Central memory CD4-positive, alpha-beta T cell (primary cell): ENCODE results near the gene RAB3IP.

Experiments used
- DNase-seq: peaks from one replicate; pipeline ENCODE4 v3.0.0; 2022
- total RNA-seq, 3 experiments: gene quantifications; one replicate each; lab custom pipeline; 2026; lab: John Stamatoyannopoulos, UW

Gene RAB3IP, protein sequence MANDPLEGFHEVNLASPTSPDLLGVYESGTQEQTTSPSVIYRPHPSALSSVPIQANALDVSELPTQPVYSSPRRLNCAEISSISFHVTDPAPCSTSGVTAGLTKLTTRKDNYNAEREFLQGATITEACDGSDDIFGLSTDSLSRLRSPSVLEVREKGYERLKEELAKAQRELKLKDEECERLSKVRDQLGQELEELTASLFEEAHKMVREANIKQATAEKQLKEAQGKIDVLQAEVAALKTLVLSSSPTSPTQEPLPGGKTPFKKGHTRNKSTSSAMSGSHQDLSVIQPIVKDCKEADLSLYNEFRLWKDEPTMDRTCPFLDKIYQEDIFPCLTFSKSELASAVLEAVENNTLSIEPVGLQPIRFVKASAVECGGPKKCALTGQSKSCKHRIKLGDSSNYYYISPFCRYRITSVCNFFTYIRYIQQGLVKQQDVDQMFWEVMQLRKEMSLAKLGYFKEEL
- 27.2 to 41.6 (median 37.2) reads per million in 3 experiments for total RNA-seq

DNA sequence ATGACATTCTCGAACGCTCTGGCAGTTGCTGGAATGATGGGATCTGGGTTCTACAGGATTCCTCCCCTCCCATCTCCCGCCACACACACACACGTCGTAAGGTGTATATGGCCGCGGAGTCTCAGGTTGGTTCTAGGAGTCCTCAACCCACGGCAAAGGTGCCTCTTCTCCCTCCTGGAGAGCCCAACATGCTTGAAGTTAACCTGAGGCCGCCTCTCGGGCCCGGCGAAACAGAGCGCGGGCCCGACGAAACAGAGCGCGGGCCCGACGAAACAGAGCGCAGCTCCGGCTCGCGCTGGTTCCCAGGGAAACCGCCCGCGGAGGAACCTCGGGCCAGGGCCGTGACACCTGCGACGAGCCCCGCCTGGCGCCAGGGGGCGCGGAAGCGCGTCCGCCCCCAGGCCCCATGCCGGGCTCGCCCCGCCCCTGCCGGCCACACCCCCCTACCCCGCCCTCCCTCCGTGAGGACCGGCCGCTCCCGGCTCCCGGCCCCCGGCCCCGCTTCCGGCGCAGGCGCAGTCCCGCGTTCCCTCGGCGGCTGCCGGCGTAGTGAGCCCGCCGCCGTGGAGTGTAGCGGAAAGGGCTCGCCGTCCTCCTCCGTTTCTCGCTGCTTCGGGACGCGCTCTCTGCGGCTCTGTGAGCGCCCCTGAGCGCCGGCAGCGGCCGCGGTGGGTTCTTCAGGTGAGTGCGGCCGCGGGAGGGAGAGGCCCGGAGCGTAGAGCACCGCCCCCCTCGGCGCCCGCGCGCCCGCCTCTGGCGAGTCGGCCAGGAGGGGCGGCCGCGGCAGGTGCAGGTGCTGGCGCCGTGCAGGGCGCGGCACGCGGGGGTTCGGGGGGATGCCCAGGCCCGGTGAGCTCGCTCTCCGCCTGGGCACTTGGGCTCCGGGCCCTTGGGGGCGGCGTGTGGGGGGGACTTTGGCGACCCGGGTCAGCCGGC lies at the start of gene RAB3IP:
TSS of gene RAB3IP (plus strand) at position 510 of the 936 bp plus-strand sequence. CDS start 16,549 bp downstream, outside the sequence.
- DNase-seq: peak; percentile 88

DNA sequence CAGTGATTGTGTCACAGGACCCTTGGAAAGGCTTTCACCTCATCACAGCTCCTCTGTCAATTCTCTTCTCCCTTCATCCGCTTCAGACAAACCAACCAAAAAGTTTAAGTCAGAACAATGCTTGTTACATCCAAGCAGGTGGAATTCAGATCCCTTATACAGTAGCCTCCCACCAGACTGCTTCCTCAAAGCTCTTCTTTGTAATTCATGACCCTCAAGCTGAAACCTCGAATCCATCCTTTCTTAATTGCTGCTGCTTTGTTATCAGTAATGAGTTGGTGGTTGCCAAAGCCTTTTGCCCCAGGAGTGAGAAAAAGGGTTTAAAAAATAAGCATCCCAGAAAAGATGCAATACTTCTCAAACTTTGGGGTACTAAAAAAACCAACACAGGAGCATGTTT lies 49.0 kb upstream of the RAB3IP start:
- DNase-seq: no peak

DNA sequence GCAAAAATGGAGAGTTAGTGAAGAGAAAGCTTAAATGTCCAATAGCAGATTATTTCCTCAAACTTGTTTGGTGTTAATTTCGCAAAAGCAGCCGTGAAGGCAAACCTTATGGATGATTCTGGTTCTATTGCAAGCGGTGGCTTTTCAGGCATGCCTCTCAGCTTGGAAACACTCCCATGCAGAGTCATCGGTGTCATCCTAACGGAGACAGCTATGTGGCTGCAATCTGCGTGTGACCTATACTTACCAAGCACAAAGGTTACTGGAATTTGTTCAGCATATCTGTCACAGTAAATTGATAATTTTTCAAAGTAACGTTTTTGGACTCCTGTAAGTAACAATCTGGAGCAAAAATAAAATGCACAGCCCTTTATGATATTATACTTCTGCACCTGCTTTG lies 44.5 kb upstream of the RAB3IP start:
- DNase-seq: no peak

DNA sequence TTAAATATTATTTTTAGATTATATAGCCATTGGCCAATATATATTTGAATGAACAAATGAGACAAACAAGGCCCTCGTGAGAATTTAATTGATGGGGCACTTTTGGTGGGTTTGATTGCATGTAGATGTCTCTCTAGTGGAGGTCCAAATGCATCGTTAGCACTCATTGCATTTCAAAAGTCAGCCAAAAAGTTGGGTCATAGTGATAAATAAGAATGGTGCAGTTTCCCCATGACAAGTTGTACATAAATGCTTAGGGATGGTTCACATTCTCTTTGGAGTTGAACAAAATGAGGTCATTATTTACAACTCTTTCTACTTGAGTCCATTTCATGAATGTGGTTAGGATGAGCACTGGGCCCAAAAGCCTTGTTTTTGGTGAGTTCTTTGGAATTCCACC lies 40.6 kb upstream of the RAB3IP start:
- DNase-seq: no peak

DNA sequence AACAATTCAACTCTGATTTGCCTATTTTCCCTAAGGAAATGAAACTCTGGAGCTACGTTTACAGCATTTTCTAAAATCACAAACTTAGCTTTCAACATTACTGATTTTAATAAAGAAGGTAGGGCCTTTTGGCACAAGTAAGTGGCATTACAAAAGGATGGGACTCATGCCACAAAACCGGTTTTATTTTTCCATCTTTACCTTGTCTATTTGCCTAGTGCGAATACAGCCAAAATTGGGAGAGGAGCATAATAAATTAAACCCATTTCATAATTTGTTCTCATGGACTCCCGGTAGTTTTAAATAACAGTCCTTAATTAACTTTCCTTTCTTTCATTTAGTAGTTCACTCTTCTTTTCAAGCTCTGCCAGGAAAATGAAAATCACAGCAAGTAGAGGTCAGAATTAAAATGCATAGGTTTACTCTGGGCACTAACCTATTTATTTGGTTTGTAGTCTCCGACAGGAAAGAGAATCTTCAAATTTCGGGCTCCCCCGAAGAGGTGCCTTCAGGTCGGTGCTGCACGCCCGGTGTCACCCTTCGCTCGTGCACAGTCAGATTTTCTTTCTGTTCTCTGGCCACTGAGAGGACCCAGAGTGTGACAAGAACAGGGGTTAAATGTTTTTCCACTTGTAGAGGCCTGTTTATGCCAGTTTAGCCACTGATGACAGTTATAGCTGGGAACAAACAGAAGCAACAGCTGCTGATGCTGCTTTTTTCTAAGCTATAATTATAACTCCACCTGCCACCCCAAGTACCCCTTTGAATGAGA lies 39.7 kb upstream of the RAB3IP start, which contains the start of gene BEST3:
TSS of gene BEST3 (minus strand) at position 535 of the 772 bp plus-strand sequence. CDS start 1,505 bp downstream, outside the sequence.
- no peak for DNase-seq

DNA sequence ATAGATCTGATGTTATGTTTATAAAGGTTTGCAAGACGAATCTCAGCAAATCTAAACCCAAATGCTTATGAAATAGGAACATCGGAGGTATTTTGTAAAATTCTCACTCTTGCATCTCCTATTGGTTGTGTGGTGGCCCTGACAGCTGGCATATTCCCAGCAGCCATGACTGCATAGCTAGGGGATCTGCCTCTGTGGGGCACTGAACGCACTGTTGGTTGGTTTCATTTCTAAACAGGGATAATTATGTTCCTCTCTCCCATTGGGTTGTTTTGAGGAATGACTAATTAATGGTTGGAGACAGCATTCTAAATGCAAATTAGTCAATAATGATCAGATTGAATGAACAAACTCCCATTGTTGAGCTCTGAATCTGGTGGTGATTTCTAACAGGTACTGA lies 36.8 kb upstream of the RAB3IP start:
- DNase-seq: no peak

DNA sequence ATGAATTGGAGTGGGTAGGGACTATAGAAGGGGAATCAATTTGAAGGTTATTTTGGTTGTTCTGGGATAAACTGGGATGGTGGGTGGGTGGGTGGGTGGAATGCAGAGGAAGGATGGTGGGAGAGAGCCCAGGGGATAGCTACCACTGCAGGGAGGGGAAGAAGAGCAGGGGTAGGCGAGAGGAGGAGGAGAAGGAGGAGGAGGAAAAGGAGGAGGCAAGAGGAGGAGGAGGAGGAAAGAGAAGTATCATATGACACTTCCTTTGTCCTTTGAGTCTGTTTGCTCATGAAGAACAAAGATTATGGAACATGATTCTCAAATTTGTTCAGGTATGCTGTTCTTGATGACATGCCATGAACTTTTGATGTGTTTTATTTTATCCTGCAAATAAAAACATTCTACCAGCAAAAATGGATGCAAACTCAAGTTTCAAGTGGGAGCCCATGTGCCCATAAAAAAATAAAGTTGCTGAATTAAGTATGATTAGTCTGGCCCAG lies 35.5 kb upstream of the RAB3IP start:
- DNase-seq: no peak

DNA sequence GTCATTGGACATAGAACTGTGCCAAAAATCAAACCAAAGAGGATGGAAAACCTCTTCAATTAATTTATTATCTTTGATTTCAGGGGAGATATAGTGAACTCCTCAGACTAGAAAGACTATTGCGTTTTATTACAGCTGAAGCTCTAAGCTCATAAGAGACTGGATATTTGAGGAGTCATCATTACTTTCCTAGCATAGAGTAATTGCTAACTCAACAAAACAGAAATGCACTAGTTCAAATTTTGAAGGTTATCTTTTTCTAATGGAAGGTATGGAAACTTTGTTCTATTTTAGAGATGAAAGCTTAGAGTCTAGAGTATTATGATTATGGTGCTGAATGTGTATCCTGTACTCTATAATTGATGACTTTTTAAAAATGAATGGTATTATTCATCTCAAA lies 34.3 kb upstream of the RAB3IP start:
- DNase-seq: no peak

DNA sequence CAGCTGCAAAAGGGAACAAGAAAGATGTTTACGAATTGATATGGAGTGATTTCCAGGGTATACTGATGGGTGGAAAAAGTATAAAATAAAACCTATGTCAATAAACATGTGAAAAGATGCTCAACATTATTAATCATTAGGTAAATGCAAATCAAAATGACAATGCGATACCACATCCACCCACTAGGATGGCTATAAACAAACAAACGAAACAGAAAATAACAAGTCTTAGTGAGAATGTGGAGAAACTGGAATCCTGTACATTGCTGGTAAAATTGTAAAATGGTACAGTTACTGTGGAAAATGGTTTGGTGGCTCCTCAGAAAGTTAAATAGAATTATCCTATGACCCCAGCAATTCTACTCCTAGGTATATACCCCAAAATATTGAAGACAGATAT lies 30.0 kb upstream of the RAB3IP start:
- DNase-seq: no peak

DNA sequence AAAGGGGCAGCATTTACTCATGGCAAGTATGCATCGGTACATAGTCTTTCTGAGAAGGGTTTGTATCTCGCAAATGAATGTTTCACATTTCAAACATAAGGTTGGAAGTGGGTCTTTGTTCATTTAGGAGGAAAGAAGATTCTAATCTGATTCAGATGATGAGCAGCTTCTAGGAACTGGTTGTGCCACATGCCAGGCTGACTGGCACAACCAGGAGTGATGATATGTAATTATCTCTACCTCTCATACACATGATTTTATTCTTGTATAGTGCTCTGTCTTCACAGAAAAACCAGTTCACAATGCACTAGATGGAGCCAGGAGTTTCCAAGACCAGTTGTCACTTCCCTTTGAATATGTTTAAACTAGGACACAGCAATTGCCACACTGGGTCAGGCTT lies 25.8 kb upstream of the RAB3IP start:
- DNase-seq: no peak

DNA sequence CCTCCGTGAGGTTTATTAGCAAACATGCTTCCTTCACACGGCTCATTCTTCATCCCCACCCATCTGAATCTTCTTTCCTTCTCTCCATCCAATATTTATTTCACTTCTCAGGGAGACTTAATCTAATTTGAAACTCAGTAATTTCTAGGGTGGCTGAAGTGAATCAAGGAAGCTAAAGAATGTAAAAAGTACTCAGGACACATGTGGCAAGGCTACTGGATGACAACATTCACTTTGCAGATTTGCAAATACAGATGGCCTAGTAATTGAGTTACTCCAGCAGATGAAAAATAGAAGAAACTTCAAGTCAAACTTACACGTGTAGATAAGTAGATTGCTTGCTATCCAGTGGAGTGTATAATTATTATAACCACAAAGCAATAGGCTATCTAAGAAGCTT lies 24.1 kb upstream of the RAB3IP start:
- DNase-seq: no peak

DNA sequence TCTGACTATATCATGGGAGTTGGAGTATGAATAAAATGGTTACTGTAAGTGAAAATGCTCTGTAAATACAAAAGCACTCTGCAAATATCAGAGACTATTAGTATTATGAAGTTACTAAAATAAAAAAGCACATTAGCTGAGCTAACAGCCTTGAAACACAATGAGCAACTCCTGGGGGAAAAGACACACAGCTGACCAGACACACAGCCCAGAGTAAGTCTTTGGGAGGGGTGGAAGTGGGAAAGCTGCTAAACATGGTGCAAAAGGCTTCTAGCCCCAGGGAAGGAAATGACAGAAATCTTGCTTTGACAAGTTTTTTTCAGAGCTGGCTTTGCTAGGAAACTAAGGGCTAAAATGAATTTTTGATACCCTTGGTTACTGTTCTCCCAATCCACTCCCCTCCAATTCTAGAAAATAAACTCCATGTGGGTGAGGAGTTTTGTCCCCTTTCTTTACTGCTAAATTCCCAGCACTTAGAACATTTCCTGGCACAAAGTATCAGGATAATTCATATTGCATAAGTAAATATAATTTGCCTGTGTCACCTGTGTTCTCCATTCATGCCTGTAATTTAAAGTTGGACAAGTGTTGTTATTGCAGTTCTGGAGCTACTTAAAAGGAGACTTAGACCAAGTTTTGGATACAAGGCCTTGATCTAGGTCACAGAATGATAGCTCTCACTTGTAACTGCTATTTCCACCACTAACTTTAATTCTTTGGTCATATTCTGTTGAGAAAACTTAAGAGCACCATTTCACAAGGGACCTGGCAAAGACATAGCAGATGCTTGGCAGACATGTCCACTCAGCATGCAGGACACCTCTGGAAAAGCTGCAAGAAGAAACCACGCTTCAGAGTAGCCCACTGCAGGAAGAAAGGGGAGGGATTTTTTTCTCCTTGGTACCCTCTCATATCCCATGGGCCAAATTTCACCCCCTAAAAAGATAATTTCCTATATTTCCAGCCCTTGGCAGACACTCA lies 19.0 kb upstream of the RAB3IP start:
- DNase-seq: no peak

DNA sequence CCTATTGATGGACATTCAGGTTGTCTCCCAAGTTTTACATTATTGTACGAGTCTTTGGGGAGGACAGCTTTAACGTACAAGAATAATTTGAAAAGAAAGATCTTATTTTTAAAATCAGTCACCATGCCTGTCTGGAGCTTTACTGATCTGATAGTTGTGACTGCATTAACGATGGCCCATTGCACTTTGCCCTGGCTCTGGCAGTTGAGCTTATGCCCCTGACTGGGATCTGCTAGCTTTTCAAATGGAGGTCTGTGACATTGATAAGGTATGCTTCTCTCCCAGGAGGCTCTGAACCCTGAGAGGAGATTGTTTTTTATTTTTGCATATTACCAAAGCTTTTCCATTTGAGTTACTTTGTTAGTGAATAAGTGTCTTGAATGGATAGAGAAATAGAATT lies 17.9 kb upstream of the RAB3IP start:
- DNase-seq: no peak

DNA sequence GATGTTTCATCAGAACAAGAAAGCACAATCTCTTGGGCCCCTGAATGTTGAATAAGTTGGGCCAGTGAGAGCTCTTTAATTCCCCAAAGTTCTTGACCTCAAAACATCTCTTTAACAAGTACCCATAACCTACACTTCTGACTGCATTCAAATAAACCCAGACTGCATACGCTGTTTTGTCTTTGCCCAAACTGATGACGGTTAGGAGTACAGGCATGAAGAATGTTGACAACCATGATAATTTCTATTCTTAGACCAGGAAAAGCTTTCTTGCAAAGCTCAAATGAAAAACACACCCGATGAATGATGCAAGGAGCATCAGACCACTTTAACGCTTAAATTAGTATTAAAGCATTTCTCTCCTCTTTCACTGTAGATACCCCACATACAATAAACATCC lies 11.7 kb upstream of the RAB3IP start:
- DNase-seq: no peak

DNA sequence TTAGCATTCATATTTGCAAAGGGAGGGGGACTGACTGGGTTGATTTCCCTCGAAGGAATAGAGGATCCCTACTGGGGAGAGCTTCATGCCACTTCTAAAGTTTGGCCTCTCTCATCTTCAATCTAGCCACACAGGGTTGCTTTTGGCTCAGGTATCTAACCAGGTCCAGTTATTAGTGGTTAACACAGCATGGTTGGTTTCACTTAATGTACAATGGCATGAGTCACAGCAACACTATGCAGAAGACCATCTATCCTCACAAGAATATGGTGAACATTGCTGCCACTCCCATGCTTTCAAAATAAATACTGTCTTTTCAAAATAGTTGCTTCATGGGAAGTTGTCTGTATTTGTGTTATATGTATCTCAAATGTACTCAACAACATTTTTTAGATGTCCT lies 6.6 kb upstream of the RAB3IP start:
- no peak for DNase-seq

DNA sequence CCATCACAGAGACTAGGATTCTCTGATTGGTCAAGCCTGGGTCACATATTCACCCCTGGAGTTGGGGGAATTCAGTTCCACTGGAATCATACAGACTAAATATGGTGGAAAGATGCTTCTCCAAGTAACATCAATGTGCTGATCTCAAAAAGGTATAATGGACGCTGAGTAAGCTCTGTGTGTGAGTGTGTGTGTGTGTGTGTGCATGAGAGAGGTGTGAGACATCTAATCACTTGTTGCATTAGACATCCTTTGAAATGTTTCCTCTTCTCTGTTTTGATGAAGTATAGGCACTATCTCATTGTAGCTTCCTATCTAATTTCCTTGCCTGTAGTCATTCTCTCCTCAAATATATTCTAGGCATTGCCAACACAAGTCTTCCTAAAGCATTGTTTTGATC lies 5.0 kb upstream of the RAB3IP start:
- DNase-seq: no peak

DNA sequence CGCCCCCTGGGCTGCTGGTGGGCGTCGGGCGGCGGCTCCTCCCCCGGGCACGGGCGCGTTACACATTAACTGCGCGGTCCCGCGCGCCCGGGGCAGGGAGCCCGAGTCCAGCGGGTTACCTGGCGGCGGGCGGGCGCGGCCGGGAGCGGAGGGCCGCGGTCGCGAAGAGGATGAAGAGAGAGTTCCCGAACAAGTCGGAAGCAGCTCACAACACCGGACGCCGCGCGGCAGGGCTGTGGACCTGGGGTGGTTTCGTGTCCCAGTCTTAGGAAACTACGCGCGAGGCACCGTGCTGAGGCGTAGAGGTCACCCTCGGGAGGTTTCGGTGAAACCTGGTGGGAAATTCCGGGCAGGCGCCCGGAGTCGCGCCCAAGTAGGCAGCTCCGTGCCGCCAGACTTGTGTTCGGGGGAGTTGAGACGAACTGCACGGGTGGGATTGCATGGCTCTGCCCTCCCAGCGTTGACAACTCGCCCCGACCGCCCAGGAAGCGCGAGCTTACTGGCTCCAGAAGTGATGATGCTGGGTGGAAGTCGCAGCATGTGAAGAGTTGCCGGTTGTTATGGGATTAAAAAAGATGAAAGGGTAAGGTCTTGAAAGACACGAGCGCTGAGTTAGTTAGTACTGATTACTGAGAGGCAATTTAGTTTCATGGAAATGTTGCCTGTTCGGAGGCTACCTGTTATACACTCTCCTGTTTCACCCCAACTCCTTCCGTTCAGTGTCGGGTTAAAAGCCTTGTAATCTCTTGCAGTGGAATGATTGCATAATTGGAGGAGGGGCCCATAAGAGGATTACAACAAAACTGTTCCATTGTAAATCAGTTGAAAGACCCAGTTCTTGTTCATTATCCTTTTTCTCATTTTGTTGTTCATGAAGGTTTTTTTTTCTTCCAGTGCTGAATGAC lies 879 bp downstream of the RAB3IP start:
- DNase-seq: peak; percentile 71

DNA sequence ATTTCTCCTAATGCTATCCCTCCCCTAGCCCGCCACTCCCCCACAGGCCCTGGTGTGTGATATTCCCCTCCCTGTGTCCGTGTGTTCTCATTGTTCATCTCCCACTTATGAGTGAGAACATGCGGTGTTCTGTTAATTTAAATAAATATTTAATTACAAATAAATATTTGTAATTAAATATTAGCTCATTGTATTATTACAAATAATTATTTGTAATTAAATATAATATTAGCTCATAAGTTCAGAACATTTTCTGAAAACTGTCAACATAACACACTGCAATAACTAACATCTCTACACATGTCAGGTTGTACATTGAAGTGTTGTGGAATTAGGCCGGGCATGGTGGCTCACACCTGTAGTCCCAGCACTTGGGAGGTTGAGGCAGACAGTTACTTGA lies 5.4 kb downstream of the RAB3IP start:
- no peak for DNase-seq

DNA sequence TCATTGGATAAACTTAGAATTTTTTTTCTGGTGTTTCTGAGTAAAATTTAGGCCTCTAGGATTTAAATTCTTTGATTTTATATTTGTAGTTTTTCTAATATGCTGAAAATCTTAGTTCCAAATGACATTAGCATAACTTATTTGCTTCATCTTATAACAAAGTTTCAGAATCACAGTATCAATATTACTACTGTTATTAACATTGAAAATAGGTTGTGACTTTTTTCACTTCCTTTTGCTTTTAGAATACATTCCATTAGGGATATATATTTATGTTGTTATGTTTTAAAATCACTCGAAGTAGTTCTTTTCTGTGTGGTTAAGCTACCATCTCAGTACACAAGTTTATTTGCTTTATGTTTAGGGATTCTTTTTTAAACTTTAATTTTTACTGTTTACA lies 12.8 kb downstream of the RAB3IP start:
- no peak for DNase-seq

DNA sequence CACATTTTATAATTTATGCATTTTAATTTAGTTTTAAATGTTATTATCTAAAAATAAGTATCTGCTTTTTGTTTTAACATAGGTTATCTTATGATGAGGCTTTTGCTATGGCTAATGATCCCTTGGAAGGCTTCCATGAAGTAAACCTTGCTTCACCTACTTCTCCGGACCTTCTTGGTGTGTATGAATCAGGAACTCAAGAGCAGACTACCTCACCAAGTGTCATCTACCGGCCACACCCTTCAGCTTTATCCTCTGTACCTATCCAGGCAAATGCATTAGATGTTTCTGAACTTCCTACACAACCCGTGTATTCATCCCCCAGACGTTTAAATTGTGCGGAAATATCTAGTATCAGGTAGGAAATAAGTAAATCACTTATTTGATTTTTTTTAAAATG lies 16.6 kb downstream of the RAB3IP start:
- no peak for DNase-seq
